HL-60/S4 (cell line): ENCODE data around the gene CEP95.

Experiments
- in situ Hi-C: fragments of 300-500 bp; cut with MboI; formaldehyde crosslinking; loops from 2 replicates; pipeline ENCODE4 v1.14.3; 2022; ENCODE audit warnings: low sequenced_read_pairs

Gene CEP95

GRCh38 chr17:64515419-64515818, 8.6 kb downstream of the CEP95 start:
- in situ Hi-C loops = no loop called here

- in situ Hi-C loops = no loop called here
Observed at GRCh38 chr17:64515829-64516228, 9.1 kb downstream of the CEP95 start.

- in situ Hi-C loops = no loop called here
Observed at GRCh38 chr17:64519601-64520000, 12.8 kb downstream of the CEP95 start.

GRCh38 chr17:64520359-64520758, 13.6 kb downstream of the CEP95 start:
- in situ Hi-C loops = no loop called here

GRCh38 chr17:64527914-64528313, 21.1 kb downstream of the CEP95 start:
- in situ Hi-C loops = no loop called here

GRCh38 chr17:64529221-64529620, 22.4 kb downstream of the CEP95 start:
- in situ Hi-C loops = no loop called here

GRCh38 chr17:64531955-64532371, 25.2 kb downstream of the CEP95 start:
- in situ Hi-C loops = no loop called here

- in situ Hi-C loops = no loop called here
Observed at GRCh38 chr17:64532409-64532808, 25.6 kb downstream of the CEP95 start.

GRCh38 chr17:64533784-64534183, 27.0 kb downstream of the CEP95 start:
- in situ Hi-C loops = no loop called here

- in situ Hi-C loops = no loop called here
Observed at GRCh38 chr17:64534187-64534586, 27.4 kb downstream of the CEP95 start.

- in situ Hi-C loops = no loop called here
Observed at GRCh38 chr17:64535357-64535756, 28.6 kb downstream of the CEP95 start.

GRCh38 chr17:64536913-64537312, 30.1 kb downstream of the CEP95 start:
- in situ Hi-C loops = no loop called here

- in situ Hi-C loops = no loop called here
Observed at GRCh38 chr17:64537488-64537887, 30.7 kb downstream of the CEP95 start.

GRCh38 chr17:64538508-64539130, 31.8 kb downstream of the CEP95 start:
- in situ Hi-C loops = no loop called here

GRCh38 chr17:64540118-64540776, 33.5 kb downstream of the CEP95 start:
- in situ Hi-C loops = no loop called here

- in situ Hi-C loops = no loop called here
Observed at GRCh38 chr17:64544742-64545141, 38.0 kb downstream of the CEP95 start.

- in situ Hi-C loops = no loop called here
Observed at GRCh38 chr17:64546716-64547115, 39.9 kb downstream of the CEP95 start.

GRCh38 chr17:64547319-64547718, 40.5 kb downstream of the CEP95 start:
- in situ Hi-C loops = no loop called here

- in situ Hi-C loops = no loop called here
Observed at GRCh38 chr17:64551461-64551860, 44.7 kb downstream of the CEP95 start.

GRCh38 chr17:64554028-64554637, 47.4 kb downstream of the CEP95 start:
- in situ Hi-C loops = no loop called here

- in situ Hi-C loops = no loop called here
Observed at GRCh38 chr17:64555281-64555680, 48.5 kb downstream of the CEP95 start.

GRCh38 chr17:64564098-64564497, 57.3 kb downstream of the CEP95 start:
- in situ Hi-C loops = no loop called here
